ENCODE results near the gene TMEM178A. TPM values are rescaled to one million over a fixed set of nuclear protein-coding genes. Genes with fewer than 3 reads are reported as not detected.

The TMEM178A gene
- total and polyA plus RNA-seq, 3 donors from 2014 or later = 1.9 to 5.7 (median 3.4) TPM

GRCh38 chr2:39679805-39680204 lies 14.1 kb downstream of the TMEM178A start:
- DNase-seq = no peak
- no peaks in the 10 kb centered on the region for H3K36me3 ChIP-seq (ENCODE audit: low read depth, missing control alignments)
- no peaks in the 10 kb centered on the region for H3K9me3 ChIP-seq
- H3K27me3 ChIP-seq = no peaks in the 10 kb centered on the region
- TF ChIP-seq POLR2A (IDR thresholded peaks at IDR 0.05) = no peak
- no peak for TF ChIP-seq CTCF (IDR thresholded peaks at IDR 0.05)
- intact Hi-C loops (cut with DNase I; ENCODE audit: low total_unique reads) = no loop called here
- no peaks in the 10 kb centered on the region for H3K4me1 ChIP-seq
- 59 to 71% methylated on average over 3 of the region's 3 CpGs for WGBS, 2 donors
- no peak overlapping the region for H3K4me3 ChIP-seq
- H3K27ac ChIP-seq = no peak overlapping the region

DNA sequence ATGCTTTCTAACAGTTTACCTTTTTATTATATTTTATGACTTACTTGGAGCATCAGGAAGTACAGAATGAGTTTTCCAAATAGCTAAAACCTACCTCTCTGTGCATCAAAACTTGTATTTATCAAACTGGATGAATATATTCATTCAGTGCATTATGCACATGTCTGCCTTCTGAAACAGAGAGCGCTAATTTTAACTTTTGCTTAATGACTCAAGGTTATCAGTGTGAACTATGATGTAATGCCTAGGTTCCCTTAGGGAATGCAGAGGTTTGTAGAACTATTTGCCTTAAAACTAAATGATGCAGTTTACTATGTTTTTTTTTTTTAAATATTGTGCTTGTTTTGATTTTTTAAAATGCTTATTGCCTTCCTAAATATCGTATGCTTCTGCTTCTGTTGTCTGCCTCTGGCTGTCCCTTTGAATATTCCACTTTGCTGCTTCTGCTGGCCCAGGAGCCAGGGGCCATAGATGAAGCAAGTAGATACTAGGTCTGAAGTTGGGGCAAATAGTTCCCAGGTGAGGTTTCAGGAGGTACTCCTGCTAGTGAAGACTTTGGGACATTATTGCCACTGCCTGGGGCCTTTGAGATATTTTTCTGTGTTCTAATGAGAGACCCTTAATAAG lies 16.5 kb downstream of the TMEM178A start:
- intact Hi-C loops (cut with DNase I; ENCODE audit: low total_unique reads) = no loop called here
- TF ChIP-seq POLR2A (IDR thresholded peaks at IDR 0.05) (no peak), CTCF (IDR thresholded peaks at IDR 0.05) (no peak)
- Histone ChIP-seq H3K9me3 (no peaks in the 10 kb centered on the region), H3K4me1 (no peaks in the 10 kb centered on the region), H3K4me3 (no peak overlapping the region), H3K27ac (no peak overlapping the region), H3K36me3 (ENCODE audit: low read depth, missing control alignments) (no peaks in the 10 kb centered on the region), H3K27me3 (no peaks in the 10 kb centered on the region)
- 78 to 79% methylated on average over 2 of the region's 2 CpGs for WGBS, 2 donors
- no peak for DNase-seq

DNA sequence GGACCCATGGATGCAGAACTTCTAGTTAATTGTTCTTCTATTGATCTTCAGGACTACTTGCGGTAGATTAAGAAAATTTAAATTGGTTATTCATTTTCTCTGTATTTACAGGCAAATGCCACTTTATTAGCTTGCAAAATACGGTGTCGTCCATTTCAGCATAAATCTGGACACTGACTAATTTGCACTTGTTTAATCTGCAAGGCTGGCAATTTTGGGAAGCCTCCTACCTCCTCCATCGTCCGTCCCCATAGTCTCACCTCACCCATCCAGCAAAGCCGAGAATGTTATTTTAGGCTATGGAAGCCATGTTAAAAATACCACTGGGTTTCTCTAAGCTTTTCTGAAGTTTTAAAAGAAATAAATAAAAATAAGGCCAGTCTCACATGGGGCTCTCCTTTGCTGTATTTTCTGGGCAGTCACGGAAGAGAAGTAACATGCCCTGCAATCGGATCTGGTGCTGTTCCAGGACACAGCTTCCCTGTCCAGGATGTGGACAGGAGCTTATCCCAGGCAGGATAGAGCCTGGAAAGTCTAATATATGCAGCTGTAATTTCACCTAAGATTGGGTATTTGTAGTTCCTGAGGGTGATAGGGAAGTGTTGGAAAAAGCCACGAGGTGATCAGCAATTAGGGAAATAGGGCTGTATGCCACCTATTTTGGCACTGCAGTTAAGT lies 17.4 kb downstream of the TMEM178A start:
- no peaks in the 10 kb centered on the region for H3K9me3 ChIP-seq
- no peaks in the 10 kb centered on the region for H3K36me3 ChIP-seq (ENCODE audit: low read depth, missing control alignments)
- H3K27ac ChIP-seq = no peak overlapping the region
- H3K27me3 ChIP-seq = no peaks in the 10 kb centered on the region
- no peak for TF ChIP-seq CTCF (IDR thresholded peaks at IDR 0.05)
- no peak for TF ChIP-seq POLR2A (IDR thresholded peaks at IDR 0.05)
- WGBS, 2 donors = 81 to 88% methylated on average over 9 of the region's 9 CpGs
- no peaks in the 10 kb centered on the region for H3K4me1 ChIP-seq
- intact Hi-C loops (cut with DNase I; ENCODE audit: low total_unique reads) = no loop called here
- DNase-seq = no peak
- H3K4me3 ChIP-seq = no peak overlapping the region

DNA sequence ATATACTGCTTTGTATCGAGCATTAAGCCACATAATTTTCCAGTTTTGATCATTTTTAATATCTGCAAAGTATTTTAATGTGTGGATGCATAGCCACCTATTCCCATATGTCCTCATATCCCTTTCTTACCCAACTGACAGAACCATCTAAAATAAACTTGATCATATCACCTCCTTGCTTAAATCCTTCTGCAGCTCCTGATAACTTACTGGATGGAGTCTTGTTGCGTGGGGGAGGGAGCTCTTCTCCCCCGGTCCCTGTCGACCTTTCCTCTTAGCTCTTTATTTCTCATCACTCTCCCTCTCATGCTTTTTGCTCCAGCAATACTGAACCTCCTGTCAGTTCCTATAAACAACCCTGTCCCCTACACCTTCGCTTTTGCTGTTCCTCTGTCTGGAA lies 18.7 kb downstream of the TMEM178A start:
- Histone ChIP-seq H3K27me3 (no peaks in the 10 kb centered on the region), H3K4me1 (no peaks in the 10 kb centered on the region), H3K4me3 (no peak overlapping the region), H3K9me3 (no peaks in the 10 kb centered on the region), H3K27ac (no peak overlapping the region), H3K36me3 (ENCODE audit: low read depth, missing control alignments) (no peaks in the 10 kb centered on the region)
- no peak for DNase-seq
- WGBS, 2 donors = 81 to 90% methylated on average over 5 of the region's 5 CpGs
- intact Hi-C loops (cut with DNase I; ENCODE audit: low total_unique reads) = no loop called here
- TF ChIP-seq POLR2A (IDR thresholded peaks at IDR 0.05) = no peak
- TF ChIP-seq CTCF (IDR thresholded peaks at IDR 0.05) = no peak

GRCh38 chr2:39685126-39685525 lies 19.4 kb downstream of the TMEM178A start:
- H3K27me3 ChIP-seq = no peaks in the 10 kb centered on the region
- WGBS, 2 donors = 100% methylated on average over 1 of the region's 1 CpG
- TF ChIP-seq CTCF (IDR thresholded peaks at IDR 0.05) (no peak), POLR2A (IDR thresholded peaks at IDR 0.05) (no peak)
- no peaks in the 10 kb centered on the region for H3K36me3 ChIP-seq (ENCODE audit: low read depth, missing control alignments)
- intact Hi-C loops (cut with DNase I; ENCODE audit: low total_unique reads) = no loop called here
- DNase-seq = no peak
- H3K4me1 ChIP-seq = no peaks in the 10 kb centered on the region
- H3K27ac ChIP-seq = no peak overlapping the region
- no peaks in the 10 kb centered on the region for H3K9me3 ChIP-seq
- no peak overlapping the region for H3K4me3 ChIP-seq
